SJCRH30 (cell line): Measurements from ENCODE around the gene TMPRSS9. TPM values are rescaled to one million over a fixed set of nuclear protein-coding genes. Genes with fewer than 3 reads are reported as not detected.
A peak's percentile ranks its signal among the peaks of the same experiment; 100 is the strongest.

Experiments
- DNase-seq, 2 experiments: peaks; one replicate each; pipeline ENCODE4 v3.0.0-alpha.2; 2015 to 2020
- H3K27ac ChIP-seq: fragments of 250-450 bp; sonication (Bioruptor Pico); 2 replicates; pipeline ENCODE4 v1.5.1; 2020; ENCODE audit warnings: mild to moderate bottlenecking, moderate library complexity
- H3K27me3 ChIP-seq: fragments of 250-450 bp; sonication (Bioruptor Pico); 2 replicates; pipeline ENCODE4 v1.5.1; 2020; ENCODE audit warnings: mild to moderate bottlenecking, moderate library complexity
- H3K36me3 ChIP-seq: fragments of 250-450 bp; sonication (Bioruptor Pico); 2 replicates; pipeline ENCODE4 v1.5.1; 2020; ENCODE audit warnings: mild to moderate bottlenecking, moderate library complexity
- H3K4me1 ChIP-seq: fragments of 250-450 bp; sonication (Bioruptor Pico); 2 replicates; pipeline ENCODE4 v1.5.1; 2020; ENCODE audit warnings: mild to moderate bottlenecking, moderate library complexity
- H3K4me3 ChIP-seq: fragments of 250-450 bp; sonication (Bioruptor Pico); 2 replicates; pipeline ENCODE4 v1.5.1; 2020; ENCODE audit warnings: mild to moderate bottlenecking, moderate library complexity
- H3K9me3 ChIP-seq: fragments of 250-450 bp; sonication (Bioruptor Pico); replicated peaks from 2 replicates; pipeline ENCODE4 v1.5.1; 2020; ENCODE audit warnings: mild to moderate bottlenecking, moderate library complexity
- total RNA-seq: library from RNA; depleted of rRNA; stranded (reverse); fragments of >200 nt; shearing (Covaris generic); gene quantifications from 2 replicates; pipeline ENCODE4 v1.2.3, GENCODE V29; 2014; rRNA removed

Gene TMPRSS9
- 0.04 TPM in 1 of 2 replicates, not detected in the other for total RNA-seq

DNA sequence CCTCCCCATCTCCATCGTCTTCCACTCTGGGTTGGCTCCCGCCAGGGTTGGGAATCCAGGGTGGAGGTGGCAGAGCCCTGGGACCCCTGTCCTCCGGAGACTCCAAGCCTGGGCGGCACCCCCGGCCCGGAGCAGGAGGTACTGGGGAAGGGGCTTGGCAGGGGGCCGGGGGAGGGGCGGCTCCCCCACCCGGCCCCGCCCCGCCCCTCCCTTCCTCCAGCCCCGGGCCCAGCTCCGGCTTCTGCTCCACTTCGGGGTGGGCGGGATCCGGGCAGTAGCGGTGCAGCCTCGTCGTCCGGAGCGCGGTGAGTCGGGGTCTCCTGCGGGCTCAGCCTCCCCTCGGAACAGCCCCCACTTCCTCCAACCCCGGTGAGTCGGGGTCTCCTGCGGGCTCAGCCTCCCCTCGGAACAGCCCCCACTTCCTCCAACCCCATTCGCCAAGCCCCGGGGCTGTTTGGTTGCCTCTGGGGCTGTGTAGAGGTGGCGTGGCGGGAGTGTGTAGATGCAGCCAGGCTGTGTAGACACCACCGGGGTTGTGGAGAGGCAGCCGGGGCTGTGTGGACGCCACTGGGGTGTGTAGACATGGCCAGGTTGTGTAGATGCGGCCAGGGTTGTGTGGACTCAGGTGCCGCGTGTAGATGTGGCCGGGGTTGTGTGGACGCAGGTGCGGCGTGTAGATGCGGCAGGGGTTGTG, at the start of gene TMPRSS9:
Gene TMPRSS9 (plus strand): TSS at position 274 of the 694 bp plus-strand sequence. CDS start 29,521 bp downstream, outside the sequence.
- Histone ChIP-seq H3K27me3 (peaks cover 12% of the 10 kb centered on the region), H3K9me3 (no peaks in the 10 kb centered on the region), H3K4me1 (peaks cover 7% of the 10 kb centered on the region), H3K4me3 (no peak within 1 kb of the TSS), H3K27ac (no peak within 1 kb of the TSS), H3K36me3 (no peaks in the 10 kb centered on the region)
- no peak for DNase-seq

DNA sequence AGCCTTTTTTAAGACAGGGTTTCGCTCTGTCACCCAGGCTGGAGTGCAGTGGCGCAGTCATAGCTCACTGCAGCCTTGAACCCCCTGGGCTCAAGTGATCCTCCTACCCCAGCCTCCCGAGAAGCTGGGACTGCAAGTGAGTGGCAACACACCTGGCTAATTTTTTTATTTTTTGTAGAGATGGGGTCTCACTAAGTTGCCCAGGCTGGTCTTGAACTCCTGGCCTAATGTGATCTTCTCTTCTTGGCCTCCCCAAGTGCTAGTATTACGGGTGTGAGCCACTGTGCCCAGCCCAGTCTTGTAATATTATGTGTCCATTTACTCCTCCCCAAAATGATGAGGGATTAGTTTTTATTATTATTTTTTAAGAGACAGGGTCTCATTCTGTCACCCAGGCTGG, 49.0 kb upstream of the TMPRSS9 start:
- Histone ChIP-seq H3K4me3 (no peak overlapping the region), H3K27ac (no peak overlapping the region), H3K9me3 (no peaks in the 10 kb centered on the region; the same call in 1 of the 2 replicates), H3K4me1 (peaks cover 11% of the 10 kb centered on the region), H3K27me3 (no peaks in the 10 kb centered on the region), H3K36me3 (no peaks in the 10 kb centered on the region)
- no peak for DNase-seq

DNA sequence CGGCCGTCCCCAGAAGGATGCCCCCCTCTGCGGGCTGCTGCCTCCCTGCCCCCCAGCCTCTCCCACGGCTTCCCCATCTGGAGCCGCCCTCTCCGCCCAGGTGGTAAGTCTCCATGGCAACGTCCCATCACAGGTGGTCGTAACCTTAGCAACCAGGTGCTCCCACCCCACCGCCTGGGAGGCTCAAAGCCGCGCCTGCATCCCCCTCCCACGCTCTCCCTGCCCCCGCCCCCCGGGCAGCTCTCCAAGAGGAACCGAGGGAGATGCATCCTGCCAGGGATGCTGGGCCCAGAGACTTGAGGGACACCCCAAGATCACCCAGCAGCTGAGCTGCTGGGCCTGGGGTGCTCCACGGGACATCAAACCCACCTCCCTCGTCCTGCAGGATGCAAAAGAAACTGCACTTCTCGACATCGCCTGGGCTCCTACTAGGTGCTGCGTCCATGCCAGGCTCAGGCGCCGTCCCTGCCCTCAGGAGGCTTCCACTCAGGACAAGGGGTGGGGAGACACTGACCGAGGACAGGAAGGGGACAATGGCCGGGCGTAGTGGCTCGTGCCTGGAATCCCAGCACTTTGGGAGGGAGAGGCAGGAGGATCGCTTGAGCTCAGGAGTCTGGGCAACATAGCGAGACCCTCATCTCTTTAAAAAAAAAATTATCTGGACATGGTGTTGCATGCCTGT, 47.1 kb upstream of the TMPRSS9 start:
- peaks cover 13% of the 10 kb centered on the region for H3K4me1 ChIP-seq
- no peaks in the 10 kb centered on the region; the same call in 1 of the 2 replicates for H3K9me3 ChIP-seq
- no peak overlapping the region for H3K27ac ChIP-seq
- no peaks in the 10 kb centered on the region for H3K27me3 ChIP-seq
- no peak overlapping the region for H3K4me3 ChIP-seq
- H3K36me3 ChIP-seq: no peaks in the 10 kb centered on the region
- DNase-seq: no peak

DNA sequence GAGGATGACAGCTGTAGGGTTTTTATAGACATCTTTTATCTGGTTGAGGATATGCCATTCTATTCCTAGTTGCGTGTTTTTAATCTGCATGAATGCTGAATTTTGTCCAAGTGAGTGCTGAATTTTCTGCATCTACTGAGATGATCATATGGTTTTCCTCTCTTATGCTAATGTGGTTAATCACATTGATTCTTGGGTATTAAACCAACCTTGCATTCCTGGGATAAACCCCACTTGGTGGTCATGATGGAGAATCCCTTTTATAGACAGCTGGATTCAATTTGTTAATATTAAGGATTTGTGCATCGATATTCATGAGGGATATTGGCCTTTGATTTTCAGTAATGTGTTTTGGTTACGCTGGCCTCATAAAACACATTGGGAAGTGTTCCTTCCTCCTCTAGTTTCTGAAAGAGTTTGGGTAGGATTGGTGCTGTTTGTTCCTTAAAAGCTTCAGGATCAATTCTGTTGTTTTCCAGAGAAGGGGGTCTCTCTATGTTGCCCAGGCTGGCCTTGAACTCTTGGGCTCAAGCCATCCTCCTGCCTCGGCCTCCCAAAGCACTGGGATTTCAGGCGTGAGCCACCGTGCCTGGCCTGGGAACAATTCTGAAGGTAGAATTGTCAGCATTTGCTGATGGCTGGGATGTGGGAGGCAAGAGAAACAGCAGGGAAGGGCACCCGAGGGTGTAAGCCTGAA, 44.8 kb upstream of the TMPRSS9 start:
- H3K4me1 ChIP-seq: peaks cover 8% of the 10 kb centered on the region; the same call in 1 of the 2 replicates
- H3K9me3 ChIP-seq: no peaks in the 10 kb centered on the region; the same call in 1 of the 2 replicates
- H3K36me3 ChIP-seq: no peaks in the 10 kb centered on the region
- no peak overlapping the region for H3K27ac ChIP-seq
- no peak overlapping the region for H3K4me3 ChIP-seq
- no peak for DNase-seq
- no peaks in the 10 kb centered on the region for H3K27me3 ChIP-seq

DNA sequence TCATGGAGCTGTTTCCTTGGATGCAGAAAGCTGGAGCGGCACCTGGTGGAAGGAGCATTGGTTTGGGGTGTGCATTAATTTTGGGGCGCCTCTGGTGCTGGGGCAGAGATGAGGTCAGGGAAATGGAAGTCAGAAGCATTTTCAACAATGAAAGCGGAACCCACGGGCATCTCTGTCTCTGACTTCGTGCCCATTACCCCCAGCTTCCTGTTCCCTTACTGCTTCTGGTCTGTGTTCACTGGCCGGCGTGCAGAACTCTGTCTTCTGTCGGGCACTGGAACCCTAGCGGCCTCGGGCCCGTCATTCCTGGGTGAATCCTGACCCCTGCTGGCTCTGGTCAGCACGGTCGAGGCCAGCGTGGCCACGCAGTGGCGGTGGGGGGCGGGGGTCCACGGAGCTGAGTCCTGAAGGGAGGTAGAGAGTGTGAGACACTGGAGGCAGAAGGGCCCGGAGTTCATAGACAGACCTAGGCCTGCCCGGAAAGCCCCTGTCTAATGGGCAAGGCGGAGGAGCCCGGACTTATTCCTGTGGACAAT, 44.2 kb upstream of the TMPRSS9 start:
- Histone ChIP-seq H3K36me3 (no peaks in the 10 kb centered on the region), H3K27me3 (no peaks in the 10 kb centered on the region), H3K9me3 (no peaks in the 10 kb centered on the region; the same call in 1 of the 2 replicates), H3K4me1 (peaks cover 8% of the 10 kb centered on the region; the same call in 1 of the 2 replicates), H3K27ac (no peak overlapping the region), H3K4me3 (peak overlapping the region; percentile 5; the same call in 1 of the 2 replicates)
- peak; percentile 79 to 85 for DNase-seq

DNA sequence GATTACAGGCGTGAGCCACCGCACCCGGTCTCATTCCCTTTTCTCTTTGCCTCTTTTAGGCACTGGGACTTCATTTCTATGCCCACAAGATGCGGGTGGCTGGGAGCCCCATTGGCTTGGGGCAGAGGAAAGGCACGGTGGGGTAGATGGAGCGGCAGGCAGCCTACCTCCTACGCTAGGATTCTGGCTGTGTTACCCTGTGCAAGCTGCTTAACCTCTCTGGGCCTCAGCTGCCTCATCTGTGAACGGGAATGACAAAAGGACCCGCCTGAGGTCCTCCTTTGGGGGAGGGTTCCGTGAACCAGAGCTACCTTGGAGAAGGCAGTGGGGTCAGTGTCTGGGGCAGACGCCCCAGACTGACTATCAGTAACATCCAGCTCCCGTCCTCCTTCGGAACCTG, 42.8 kb upstream of the TMPRSS9 start:
- 0 out of 2 replicates have a peak, but pooled peaks cover 2% of the 10 kb centered on the region for H3K36me3 ChIP-seq
- DNase-seq: no peak
- no peak overlapping the region for H3K27ac ChIP-seq

DNA sequence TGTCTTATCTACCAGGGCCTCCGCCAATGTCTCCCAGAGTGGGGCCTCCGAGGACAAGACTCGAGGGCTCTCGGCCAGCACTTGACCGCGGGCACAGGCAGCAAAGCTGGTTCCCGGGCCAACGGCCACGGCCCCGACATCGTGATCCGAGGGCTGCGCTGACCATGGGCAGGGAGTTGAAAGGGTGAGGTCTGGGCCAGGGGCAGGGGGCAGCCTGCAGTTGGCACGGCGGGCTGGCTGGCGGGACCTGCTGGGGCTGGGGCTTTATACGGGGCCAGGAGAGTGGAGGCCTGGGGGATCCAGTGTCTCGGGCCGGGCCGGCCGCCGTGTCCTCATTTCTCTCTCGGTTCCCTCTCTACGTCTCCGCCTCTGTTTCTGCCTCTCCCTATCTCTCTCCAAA, 42.3 kb upstream of the TMPRSS9 start:
- H3K4me3 ChIP-seq: no peak overlapping the region
- peaks cover 8% of the 10 kb centered on the region; the same call in 1 of the 2 replicates for H3K4me1 ChIP-seq
- H3K27ac ChIP-seq: no peak overlapping the region
- no peaks in the 10 kb centered on the region for H3K27me3 ChIP-seq
- H3K9me3 ChIP-seq: no peaks in the 10 kb centered on the region; the same call in 1 of the 2 replicates
- H3K36me3 ChIP-seq: 0 out of 2 replicates have a peak, but pooled peaks cover 2% of the 10 kb centered on the region
- no peak for DNase-seq

More for the DNA sequence above, 42.8 kb upstream of the TMPRSS9 start:
- Histone ChIP-seq H3K9me3 (no peaks in the 10 kb centered on the region; the same call in 1 of the 2 replicates), H3K4me1 (peaks cover 8% of the 10 kb centered on the region; the same call in 1 of the 2 replicates), H3K4me3 (no peak overlapping the region), H3K27me3 (no peaks in the 10 kb centered on the region)

DNA sequence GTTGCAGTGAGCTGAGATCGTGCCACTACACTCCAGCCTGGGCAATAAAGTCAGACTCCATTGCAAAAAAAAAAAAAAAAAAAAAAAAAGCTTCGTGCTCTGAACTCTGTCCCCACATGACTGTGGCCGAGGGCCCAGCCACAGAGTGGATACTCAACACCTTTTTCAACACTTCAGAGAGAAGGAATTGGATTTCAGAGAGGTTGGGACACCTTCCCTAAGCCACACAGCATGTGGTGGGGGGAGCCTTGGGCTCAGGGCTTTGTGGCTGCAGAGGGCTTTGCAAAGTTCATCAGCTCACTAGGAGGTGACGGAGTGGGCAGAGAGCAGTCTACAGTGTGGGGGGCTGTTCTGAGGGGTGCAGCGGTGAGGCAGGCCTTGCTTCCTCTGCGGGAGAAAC, 41.1 kb upstream of the TMPRSS9 start:
- Histone ChIP-seq H3K27me3 (no peaks in the 10 kb centered on the region), H3K4me1 (peaks cover 8% of the 10 kb centered on the region; the same call in 1 of the 2 replicates), H3K9me3 (no peaks in the 10 kb centered on the region; the same call in 1 of the 2 replicates)

DNA sequence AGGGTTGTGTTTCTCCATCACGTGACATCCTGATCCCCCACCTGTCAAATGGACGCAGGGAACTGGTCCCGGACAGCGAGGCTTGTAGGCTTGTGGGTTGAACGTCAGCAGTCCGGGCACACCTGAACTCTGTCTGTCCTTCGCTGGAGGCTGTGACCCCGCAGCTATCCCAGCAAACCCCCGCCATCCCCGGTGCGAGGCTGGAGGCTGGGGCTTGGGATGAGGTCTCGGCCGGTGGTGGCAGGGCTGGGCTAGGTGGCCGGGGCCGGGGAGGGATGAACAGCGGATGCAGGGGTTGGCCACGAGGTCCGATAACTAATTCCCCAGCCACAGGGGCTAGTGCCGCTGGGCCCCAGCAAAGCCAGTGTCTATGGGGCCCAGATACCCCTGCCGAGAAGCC, 40.5 kb upstream of the TMPRSS9 start:
- peaks cover 8% of the 10 kb centered on the region; the same call in 1 of the 2 replicates for H3K4me1 ChIP-seq
- no peak overlapping the region for H3K4me3 ChIP-seq
- 0 out of 2 replicates have a peak, but pooled peaks cover 2% of the 10 kb centered on the region for H3K36me3 ChIP-seq
- H3K27me3 ChIP-seq: no peaks in the 10 kb centered on the region
- no peak overlapping the region for H3K27ac ChIP-seq
- DNase-seq: no peak
- no peaks in the 10 kb centered on the region; the same call in 1 of the 2 replicates for H3K9me3 ChIP-seq

More for the DNA sequence above, 41.1 kb upstream of the TMPRSS9 start:
- no peak for DNase-seq
- H3K36me3 ChIP-seq: 0 out of 2 replicates have a peak, but pooled peaks cover 2% of the 10 kb centered on the region
- no peak overlapping the region for H3K4me3 ChIP-seq
- no peak overlapping the region for H3K27ac ChIP-seq

DNA sequence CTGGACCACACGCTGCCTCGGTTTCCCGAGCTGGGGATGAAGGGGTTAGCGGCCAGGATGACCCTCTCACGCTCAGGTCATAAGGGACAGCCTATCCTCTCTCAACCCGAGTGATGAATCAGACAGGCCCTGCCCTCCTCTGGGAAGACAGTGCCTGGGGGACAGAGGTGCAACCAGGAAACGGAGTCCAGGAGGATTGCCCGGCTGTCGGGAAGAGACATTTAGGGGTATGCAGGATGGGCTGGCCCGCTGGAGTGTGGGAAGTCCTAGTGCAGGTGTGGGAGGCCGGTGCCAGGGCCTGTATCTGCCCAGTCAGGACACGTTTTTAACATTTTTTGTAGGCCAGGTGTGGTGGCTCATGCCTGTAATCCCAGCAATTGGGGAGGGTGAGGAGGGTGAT, 40.0 kb upstream of the TMPRSS9 start:
- Histone ChIP-seq H3K27me3 (no peaks in the 10 kb centered on the region), H3K36me3 (0 out of 2 replicates have a peak, but pooled peaks cover 4% of the 10 kb centered on the region), H3K4me1 (peaks cover 8% of the 10 kb centered on the region; the same call in 1 of the 2 replicates), H3K9me3 (no peaks in the 10 kb centered on the region; the same call in 1 of the 2 replicates), H3K4me3 (no peak overlapping the region), H3K27ac (no peak overlapping the region)
- DNase-seq: no peak

DNA sequence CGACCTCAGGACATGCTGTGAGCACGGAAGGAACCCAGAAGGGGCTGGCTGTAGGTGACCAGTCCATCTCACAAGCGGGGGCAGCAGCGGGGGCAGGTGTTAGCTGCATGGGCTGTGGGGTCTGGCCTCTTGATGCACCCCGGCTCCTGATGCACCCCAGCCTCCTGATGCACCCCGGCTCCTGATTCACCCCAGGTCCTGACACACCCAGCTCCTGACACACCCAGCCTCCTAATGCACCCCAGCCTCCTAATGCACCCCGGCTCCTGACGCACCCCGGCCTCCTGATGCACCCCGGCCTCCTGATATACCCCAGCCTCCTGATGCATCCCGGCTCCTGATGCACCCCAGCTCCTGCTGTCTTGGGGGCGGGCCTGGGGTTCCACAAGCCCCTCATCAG, 39.1 kb upstream of the TMPRSS9 start:
- H3K27ac ChIP-seq: no peak overlapping the region
- DNase-seq: no peak
- peaks cover 8% of the 10 kb centered on the region; the same call in 1 of the 2 replicates for H3K4me1 ChIP-seq
- H3K36me3 ChIP-seq: peaks cover 6% of the 10 kb centered on the region
- no peaks in the 10 kb centered on the region for H3K9me3 ChIP-seq
- H3K27me3 ChIP-seq: no peaks in the 10 kb centered on the region
- H3K4me3 ChIP-seq: no peak overlapping the region

DNA sequence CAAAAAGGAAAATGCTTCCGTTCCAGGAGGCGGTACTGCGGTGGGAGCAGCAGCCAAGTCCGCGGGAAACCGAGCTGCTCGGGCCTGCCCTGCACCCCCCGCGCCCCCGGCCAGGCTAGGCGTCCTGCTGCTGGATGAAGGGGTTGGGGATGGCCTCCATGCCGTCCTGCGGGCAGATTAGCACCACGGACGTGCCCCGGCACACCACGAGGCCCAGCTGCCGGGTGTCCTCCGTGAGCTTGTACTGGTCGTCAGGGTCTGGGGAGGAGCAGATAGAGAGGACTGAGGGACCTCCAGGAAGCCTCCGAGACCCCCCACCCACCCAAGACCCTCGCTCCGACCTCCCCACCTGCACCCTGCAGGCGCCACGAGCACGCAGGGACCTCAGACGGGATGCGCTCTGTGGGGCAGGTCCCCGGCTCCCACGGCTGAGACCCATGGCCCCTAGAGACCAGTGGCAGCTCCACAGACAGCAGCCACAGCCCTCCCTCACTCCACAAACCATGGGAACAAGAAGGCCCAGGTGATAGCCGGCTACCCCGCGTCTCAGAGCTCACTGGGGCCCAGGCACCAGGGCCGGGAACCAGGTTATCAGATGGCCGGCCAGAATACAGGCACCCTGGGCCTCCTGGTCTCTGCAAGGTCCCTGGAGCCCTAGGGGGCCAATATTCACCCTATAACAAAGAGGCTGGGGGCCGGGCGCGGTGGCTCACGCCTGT, 38.3 kb upstream of the TMPRSS9 start:
- Histone ChIP-seq H3K27me3 (no peaks in the 10 kb centered on the region), H3K36me3 (peaks cover 9% of the 10 kb centered on the region), H3K9me3 (no peaks in the 10 kb centered on the region), H3K4me1 (peaks cover 5% of the 10 kb centered on the region; the same call in 1 of the 2 replicates), H3K27ac (no peak overlapping the region), H3K4me3 (no peak overlapping the region)
- DNase-seq: no peak

DNA sequence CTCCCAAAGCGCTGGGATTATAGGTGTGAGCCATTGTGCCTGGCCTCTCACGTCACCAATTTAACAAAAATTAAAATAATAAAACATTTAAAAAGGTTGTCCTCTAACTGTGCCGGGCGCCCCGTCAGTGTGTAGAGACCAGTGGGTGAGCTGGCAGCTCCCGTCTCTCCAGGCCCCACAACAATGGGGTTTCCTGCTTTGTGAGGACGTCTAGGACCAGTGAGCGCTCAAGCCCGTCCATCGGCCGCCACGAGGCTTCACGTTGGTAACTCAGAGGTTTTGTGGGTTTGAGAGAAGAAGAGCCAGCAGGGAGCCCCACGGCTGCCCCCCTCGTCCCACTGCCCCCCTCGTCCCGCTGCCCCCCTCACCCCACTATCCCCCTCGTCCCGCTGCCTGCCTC, 36.4 kb upstream of the TMPRSS9 start:
- Histone ChIP-seq H3K9me3 (no peaks in the 10 kb centered on the region), H3K27ac (no peak overlapping the region), H3K4me1 (no peaks in the 10 kb centered on the region; the same call in 1 of the 2 replicates), H3K27me3 (no peaks in the 10 kb centered on the region), H3K36me3 (peaks cover 9% of the 10 kb centered on the region), H3K4me3 (no peak overlapping the region)
- DNase-seq: no peak
